ENCODE measurements around the gene MPRIP.
"Not testable (repeated sequence)": the region's sequence is repeated elsewhere in the genome, so short reads cannot be mapped to it uniquely, and the experiment has no call there.

MPRIP gene, protein sequence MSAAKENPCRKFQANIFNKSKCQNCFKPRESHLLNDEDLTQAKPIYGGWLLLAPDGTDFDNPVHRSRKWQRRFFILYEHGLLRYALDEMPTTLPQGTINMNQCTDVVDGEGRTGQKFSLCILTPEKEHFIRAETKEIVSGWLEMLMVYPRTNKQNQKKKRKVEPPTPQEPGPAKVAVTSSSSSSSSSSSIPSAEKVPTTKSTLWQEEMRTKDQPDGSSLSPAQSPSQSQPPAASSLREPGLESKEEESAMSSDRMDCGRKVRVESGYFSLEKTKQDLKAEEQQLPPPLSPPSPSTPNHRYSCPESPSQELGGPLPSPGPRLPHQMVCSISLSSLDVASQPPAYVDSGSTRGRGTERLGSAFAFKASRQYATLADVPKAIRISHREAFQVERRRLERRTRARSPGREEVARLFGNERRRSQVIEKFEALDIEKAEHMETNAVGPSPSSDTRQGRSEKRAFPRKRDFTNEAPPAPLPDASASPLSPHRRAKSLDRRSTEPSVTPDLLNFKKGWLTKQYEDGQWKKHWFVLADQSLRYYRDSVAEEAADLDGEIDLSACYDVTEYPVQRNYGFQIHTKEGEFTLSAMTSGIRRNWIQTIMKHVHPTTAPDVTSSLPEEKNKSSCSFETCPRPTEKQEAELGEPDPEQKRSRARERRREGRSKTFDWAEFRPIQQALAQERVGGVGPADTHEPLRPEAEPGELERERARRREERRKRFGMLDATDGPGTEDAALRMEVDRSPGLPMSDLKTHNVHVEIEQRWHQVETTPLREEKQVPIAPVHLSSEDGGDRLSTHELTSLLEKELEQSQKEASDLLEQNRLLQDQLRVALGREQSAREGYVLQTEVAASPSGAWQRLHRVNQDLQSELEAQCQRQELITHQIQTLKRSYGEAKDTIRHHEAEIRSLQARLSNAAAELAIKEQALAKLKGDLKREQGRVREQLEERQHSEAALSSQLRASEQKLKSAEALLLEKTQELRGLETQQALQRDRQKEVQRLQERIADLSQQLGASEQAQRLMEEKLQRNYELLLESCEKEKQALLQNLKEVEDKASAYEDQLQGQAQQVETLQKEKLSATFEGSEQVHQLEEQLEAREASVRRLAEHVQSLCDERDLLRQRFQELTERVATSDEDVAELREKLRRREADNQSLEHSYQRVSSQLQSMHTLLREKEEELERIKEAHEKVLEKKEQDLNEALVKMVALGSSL (N-terminal part only)

GRCh38 chr17:17042384-17042736 is at the start of gene MPRIP:
Gene MPRIP (plus strand): TSS chr17:17042457. CDS start chr17:17042849, 392 bp downstream.
- DNase-seq = no peak

DNA sequence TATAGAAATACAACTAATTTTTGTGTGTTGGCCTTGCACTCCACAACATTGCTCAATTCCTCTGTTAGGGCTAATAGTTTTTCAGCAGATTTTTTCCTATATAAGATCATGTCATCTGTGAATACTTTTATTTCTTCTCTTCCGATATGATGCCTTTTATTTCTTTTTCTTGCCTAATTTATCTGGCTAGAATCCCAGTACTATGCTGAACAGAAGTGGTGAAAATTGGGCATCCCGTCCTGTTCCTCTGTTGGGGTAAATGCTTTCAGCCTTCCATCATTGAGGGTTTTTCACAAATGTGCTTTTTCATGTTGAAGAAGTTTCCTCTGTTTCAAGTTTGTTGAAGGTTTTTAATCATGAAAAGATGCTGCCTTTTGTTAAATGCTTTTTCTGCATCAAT is 47.6 kb upstream of the MPRIP start:
- no peak for DNase-seq

GRCh38 chr17:16995930-16996329 is 46.3 kb upstream of the MPRIP start:
- no peak for DNase-seq

DNA sequence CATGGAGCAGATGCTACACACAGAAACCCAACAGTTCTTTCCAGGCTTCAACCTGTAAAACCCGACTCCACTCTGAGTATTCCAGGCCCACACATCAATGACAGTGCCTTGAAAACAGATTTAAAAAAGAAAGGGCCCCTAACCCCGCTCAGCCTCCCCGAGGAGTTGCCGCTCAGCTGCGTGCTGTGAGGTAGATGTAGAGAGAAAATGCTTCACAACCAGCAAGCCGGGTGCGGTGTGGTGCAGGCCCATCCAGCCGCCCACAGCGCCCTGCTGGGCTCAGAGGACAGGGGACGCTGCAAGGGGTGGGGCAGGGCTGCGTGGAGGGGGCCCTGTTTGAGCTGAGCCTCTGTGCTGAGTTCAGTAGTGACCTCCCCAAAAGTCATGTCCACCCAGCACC is 45.5 kb upstream of the MPRIP start:
- DNase-seq = not testable (repeated sequence)

DNA sequence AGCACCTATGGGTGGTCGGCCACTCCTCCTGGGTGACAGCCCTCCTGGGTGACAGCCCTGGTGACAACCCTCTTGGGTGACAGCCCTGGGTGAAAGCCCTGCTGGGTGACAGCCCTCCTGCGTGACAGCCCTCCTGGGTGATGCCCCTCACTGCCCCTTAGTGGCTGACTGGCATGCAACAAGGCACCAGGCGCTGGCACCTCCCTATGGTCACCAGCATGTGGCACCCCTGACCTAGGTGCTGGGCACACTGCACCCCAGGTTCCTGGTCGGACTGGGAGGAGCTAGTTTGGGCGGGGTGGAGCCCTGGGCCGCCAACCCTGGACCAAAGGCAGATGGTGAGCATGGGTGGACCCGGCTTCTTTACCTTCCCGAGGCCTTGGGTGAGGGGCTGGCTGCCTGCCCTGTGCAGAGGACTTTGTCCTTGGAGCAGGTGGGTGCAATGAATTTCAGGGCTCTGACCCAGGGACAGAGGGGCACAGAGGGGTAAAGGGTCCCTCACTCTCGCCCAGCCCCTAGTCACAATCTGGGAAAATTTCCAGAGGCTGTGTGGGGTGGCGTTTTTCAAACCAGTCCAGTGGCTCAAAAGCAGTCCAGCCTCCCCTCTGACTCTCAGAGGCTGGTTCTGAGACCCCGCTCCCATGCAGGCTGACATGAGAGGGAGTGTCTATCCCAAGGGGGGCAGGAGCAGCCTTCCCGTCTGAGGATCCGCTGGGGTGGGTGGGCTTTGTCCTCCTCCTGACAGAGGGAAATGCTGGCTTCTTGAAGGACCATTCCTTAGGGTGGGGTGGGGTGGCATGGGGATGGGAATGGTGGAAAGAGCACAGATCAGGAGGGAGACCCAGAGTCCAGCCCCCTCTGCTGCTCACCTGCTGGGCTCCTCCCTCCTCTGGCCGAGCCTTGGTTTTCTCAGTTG is 44.5 kb upstream of the MPRIP start:
- no peak for DNase-seq

DNA sequence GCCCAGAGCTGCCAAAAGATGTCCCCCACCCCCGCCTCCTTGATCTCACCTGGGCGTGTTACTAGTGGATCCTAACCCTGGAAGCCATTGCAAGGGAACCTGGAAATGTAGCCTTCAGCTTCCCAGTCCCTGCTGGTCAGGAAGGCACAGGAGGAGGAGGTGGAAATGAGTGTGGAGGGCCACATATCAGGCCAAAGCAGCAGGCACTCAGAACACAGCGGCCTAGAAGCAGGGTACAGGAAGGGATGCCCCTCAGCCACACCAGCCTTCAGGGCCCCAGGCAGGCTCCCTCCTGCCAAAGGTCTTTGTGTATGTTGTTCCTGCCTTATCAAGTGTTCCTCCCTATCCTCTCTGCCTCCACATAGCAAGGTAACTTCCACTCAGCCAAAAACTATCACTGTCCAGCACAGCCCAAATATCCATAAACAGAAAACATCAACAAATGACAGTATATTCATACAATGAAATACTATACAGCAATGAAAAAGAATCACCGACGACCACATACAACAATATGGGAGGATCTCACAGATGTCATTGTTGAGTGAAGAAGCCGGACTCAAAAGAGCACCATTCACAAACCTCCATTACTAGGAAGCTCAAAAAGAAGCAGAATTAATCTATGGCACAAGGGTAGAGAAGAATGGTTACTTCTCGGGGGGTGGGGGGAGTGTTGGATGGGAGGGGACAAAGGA is 42.2 kb upstream of the MPRIP start:
- DNase-seq = no peak

DNA sequence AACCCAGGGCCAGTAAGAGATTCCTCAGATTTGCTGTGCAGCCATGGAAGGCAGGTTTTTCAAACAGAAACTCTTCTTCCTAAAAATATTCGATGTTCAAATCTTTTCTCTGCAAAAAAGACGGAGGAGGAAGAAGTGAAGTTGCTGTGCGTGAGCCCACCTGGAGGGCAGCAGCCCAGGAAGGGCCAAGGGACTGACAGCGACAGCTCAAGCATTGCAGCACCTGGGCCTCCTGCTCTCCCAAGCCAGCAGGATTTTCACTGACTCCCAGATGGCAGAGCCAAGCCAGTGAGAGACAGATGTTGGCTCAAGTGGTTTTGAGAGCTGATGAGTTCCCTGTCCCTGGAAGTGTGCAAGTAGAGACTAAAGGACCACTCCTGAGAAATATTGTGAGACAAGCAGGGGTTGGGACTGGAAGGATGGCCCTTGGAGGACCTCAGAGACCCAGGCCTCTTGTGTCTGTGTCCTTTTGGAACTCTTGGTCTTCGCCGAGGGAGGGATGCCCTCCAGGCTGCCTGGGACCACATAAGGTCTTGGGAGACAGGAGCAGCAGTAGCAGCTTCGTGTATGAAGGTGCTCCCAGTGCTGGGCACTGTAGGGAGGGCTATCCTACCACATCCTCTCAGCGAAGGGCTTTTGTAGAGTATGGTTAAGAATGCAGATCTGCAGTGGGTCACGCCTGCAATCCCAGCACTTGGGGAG is 41.0 kb upstream of the MPRIP start:
- DNase-seq = no peak

DNA sequence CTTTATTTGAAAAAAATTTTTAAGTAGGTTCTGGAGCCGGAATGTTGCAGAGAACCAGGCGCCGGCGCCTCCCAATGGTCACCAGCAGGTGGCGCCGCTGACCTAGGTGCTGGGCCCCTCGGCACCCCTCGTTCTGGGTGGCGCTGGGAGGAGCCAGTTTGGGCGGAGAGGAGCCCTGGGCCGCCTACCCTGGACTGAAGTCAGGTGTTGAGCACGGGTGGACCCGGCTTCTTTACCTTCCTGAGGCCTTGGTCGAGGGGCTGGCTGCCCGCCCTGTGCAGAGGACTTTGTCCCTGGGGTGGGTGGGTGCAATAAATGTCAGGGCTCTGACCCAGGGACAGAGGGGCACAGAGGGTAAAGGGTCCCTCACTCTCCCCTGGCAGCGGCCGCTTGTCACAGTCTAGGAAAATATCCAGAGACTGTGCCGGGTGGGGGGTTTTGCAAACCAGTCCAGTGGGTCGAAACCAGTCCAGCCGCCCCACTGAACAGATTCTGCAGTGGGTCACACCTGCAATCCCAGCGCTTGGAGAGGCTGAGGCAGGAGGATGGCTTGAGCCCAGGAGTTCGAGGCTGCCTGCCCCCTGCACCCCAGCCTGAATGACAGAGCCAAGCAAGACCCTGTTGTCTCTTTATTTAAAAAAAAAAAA is 40.3 kb upstream of the MPRIP start:
- DNase-seq = no peak

DNA sequence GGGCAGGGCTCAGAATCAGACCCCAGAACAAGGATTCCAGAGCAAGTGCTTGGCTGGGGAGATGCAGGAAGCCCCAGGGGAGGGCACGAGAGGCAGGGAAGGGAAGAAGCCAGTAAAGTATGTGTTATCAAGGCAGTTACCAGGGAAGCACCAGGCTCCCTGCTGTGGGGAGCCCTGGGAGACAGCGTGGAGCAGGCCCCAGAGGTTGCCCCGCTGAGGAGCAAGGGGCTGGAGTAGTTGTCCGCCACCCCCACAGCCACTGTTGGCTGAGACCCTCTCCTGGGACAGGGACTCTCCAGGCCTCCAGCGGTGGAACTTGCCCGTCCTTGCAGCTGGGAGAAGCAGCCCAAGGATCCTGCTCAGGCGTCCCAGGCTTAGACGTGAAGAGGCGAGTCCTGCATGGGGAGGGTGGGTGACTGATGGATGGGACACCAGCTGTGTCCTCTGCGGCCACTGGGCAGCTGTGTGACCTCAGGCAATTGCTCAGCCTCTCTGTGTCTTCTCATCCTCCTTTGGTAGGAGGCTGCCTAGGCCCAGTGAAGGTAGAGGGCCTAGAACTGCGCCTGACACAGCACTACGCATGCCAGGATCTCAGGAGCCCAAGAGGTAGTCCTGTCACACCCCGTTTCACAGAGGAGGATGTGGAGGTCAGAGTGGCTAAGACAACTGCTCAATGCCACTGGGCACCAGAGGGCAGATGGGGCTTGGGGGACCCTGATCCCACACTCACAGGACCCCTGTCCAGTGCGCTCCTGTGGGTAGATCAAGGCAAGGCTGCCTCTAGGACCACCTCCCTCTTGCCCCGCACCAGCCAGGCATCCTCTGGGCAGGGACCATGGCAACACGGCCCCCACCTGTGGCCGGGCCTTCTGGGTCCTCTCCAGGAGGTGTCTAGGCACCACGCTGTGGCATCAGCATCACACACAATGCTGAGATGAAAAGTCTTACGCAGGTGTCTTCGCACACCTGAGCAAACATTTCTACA is 39.2 kb upstream of the MPRIP start:
- not testable (repeated sequence) for DNase-seq

- no peak for DNase-seq
Measured at GRCh38 chr17:17004251-17004996, 37.8 kb upstream of the MPRIP start.

DNA sequence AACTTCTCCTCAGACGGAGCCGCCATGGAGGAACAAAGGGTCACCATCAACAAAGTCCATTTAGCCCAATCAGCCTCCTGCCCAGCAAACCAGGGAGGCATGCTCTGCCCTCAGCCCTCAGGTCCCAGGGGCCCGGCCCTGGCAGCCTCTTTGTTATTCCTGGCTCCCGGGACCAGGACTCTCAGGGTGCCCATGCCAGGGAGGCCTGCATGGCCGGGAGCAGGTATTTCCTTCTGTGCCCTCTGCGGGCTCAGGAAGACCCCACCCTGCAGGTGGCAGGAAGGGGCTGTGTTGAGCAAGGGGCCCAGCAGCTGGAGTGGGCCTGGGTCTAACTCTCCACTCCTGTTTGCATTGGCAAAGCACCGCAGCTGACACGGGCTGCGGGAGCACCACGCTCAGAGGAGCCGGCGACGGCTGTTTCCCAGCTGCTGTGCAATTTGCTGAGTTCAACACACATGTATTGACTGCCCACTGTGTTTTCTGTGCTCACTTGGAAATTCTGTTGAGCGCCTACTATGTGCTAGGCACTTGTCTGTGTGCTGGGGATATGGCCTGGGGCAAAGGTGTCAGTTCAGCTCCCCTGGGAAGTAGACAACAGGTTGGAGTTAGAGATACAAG is 37.2 kb upstream of the MPRIP start:
- not testable (repeated sequence) for DNase-seq

DNA sequence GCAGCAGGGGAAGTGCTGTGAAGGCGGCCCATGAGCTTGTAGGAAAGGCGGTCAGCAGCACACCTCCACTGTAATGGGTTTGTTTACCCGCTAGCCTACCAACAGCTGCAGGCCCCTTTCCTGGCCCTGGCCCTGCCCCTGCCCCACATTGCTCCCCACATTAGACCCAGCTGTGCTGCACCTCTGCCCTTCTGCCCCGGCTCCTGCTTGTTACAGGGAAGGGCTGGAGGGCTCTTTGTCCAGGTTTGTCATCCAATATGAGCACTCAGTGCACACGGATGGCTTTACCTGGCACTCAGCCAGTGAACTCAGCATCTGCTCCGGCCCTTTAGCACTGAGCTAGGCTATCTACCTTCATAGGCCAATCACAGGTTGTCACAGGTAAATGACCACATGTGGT is 34.4 kb upstream of the MPRIP start:
- not testable (repeated sequence) for DNase-seq

DNA sequence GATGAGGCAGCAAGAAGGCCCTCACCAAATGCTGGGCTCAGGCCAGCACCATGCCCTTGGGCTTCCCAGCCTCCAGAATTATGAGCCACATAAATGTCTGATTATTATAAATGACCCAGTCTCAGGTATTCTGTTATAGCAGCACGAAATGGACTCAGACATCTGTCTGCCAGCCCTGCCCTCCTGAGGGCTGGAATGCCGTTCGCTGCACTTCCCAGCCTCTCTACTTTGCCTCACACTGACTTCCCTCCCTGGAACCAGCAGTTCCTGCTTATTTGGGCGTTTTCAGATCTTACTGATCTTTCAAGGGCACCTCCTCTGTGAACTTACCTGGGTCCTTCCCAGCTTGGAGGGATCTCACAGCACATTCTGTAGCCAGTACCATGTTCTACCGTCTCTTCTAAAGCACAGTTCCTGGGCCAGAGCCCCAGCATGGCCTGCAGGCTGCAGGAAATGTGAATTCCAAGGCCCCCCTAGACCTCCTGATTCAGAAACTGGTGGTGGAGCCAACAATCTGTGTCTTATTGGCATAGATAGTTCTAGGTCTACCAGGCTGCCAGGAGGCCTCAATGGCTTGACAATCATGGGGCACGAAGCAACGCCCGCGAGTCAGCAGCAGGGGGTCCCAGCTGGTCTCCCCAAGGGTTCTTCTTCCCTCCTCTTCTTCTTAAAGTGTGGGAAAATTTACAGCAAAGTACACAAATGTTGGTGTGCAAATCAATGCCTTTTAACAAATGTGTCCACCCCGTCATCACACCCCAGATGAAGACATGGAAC is 33.4 kb upstream of the MPRIP start:
- DNase-seq = not testable (repeated sequence)

DNA sequence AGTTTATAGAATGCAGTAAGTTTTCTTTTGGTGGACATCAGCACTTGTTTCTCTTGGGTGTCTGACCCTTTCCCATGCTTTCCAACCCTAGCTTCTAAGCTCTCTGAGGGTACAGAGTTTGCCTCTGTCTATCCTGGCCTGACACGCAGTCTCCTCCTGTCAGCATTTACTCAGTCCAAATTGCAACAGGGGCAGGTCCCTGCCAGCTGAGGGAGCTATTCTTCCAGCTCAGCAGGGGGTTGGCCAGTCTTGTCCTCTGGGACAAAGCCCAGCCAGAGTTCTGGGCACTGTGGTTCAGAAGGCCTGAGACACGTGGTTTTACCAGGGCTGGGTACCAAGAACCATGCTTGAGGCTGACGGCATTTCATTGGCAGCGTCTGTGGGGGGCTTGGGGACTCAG is 32.3 kb upstream of the MPRIP start:
- not testable (repeated sequence) for DNase-seq

- DNase-seq = not testable (repeated sequence)
Measured at GRCh38 chr17:17010545-17011034, 31.7 kb upstream of the MPRIP start.

DNA sequence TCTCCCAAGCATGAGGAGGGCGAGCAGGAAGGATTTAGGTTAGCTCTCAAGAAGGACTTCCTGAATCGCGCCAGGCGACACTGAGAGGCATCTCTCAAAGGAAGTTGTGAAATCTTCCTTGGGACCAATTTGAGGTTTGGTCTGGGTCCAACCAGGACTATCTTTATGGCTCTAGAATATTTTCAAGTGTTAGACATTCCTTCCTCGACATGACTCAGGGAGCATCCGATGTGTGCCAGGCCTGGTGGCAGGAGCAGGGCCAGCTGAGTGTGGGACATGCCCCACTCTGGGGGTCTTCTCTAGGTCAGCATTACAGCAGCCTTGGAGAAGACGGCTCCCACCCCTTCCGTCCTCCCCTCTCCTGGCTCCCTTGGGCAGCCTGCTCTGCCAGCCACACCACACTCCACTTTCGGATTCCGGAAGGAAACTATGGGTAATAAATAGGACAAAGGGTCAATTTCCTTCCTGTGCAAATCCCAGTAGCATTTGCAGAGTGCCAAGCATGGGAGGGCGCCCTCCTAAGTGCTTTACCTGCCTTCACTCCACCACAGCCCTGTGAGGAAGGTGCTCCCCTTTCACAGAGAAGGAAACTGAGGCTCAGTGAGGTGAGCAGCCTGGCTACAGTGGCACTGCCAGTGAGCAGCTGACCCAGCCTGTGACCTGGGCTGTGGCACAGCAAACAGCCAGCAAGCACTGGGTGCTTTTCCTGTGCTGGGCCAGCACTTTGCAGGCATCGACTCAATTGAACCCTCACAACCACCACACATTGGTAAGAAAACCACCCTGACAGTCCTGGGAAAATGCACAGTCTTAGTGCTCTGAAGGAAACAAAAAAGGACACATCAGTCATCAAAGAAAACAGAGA is 31.0 kb upstream of the MPRIP start:
- DNase-seq = not testable (repeated sequence)
